NT2/D1 (cell line): ENCODE results near the gene EFNB1.

Source experiments
- YY1 ChIP-seq: IDR thresholded peaks from 2 replicates; pipeline ENCODE4 v1.6.1; 2011; ENCODE audit not compliant: insufficient read length, insufficient read depth
- ZNF274 ChIP-seq: IDR thresholded peaks from 2 replicates; pipeline ENCODE4 v1.6.1; 2011; ENCODE audit warnings: mild to moderate bottlenecking, low read depth, low read length

DNA sequence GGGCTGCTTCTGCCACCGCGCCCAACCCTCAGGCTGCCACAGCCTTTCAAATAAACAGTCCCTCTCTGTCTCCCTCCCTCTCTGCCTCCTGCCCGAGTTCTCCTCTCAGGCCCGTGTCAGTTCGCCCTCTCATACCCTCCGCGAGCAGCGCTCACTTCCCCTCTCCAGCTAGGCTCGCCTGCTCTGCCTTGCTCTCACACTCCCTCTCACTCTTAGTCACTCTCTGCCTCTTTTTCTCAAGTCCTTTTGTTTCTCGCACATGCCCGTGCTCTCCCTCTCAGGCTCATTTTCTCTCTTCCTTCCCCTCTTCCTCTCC lies 3.2 kb downstream of the EFNB1 start:
- TF ChIP-seq YY1: no peak
- TF ChIP-seq ZNF274: no peak
